DOHH2 (cell line): ENCODE measurements around the gene DMD.

Experiments
- H3F3A ChIP-seq: fragments of 200-600 bp; sonication (generic), shearing (Covaris generic); 2 replicates; pipeline ENCODE4 v1.6.0; 2016; ENCODE audit warnings: antibody characterized with exemption, mild to moderate bottlenecking; ENCODE audit not compliant: control insufficient read depth, insufficient read depth
- H3K27ac ChIP-seq: fragments of 200-600 bp; sonication (generic); 2 replicates; pipeline ENCODE4 v1.5.1; 2014; ENCODE audit warnings: low read depth, mild to moderate bottlenecking, low read length, moderate library complexity
- H3K27me3 ChIP-seq: fragments of 200-600 bp; sonication (generic); 2 replicates; pipeline ENCODE4 v1.6.1; 2014; ENCODE audit warnings: mild to moderate bottlenecking, low read length, mixed read lengths; ENCODE audit not compliant: control insufficient read depth
- H3K36me3 ChIP-seq: fragments of 200-600 bp; sonication (generic); 2 replicates; pipeline ENCODE4 v1.6.1; 2014; ENCODE audit warnings: mild to moderate bottlenecking, low read length, moderate library complexity, mixed read lengths; ENCODE audit not compliant: control insufficient read depth
- H3K4me1 ChIP-seq: fragments of 200-600 bp; sonication (generic); 2 replicates; pipeline ENCODE4 v1.6.1; 2014; ENCODE audit warnings: mild to moderate bottlenecking, low read length, mixed read lengths; ENCODE audit not compliant: control insufficient read depth
- H3K4me2 ChIP-seq: fragments of 200-600 bp; sonication (generic); 2 replicates; pipeline ENCODE4 v1.6.0; 2014; ENCODE audit warnings: mild to moderate bottlenecking, low read length, moderate library complexity
- H3K4me3 ChIP-seq: fragments of 200-600 bp; sonication (generic); 2 replicates; pipeline ENCODE4 v1.5.1; 2014; ENCODE audit warnings: mild to moderate bottlenecking, low read length, mixed read lengths
- H3K79me2 ChIP-seq: fragments of 200-600 bp; sonication (generic); 2 replicates; pipeline ENCODE4 v1.6.1; 2014; ENCODE audit warnings: mild to moderate bottlenecking, low read length, mixed read lengths; ENCODE audit not compliant: control insufficient read depth
- H3K9me2 ChIP-seq: fragments of 200-600 bp; sonication (generic); replicated peaks from 2 replicates; pipeline ENCODE4 v1.6.1; 2014; ENCODE audit warnings: mild to moderate bottlenecking, low read length, mixed read lengths; ENCODE audit not compliant: control insufficient read depth
- H3K9me3 ChIP-seq: fragments of 200-600 bp; sonication (generic); 2 replicates; pipeline ENCODE4 v1.6.1; 2014; ENCODE audit warnings: antibody characterized with exemption, low read length, mixed read lengths; ENCODE audit not compliant: control insufficient read depth, insufficient read depth
- H4K20me1 ChIP-seq: fragments of 200-600 bp; sonication (generic); 2 replicates; pipeline ENCODE4 v1.6.0; 2014; ENCODE audit warnings: low read depth, mild to moderate bottlenecking, antibody characterized with exemption, low read length, moderate library complexity; ENCODE audit not compliant: control insufficient read depth, insufficient read depth
- CTCF ChIP-seq: fragments of 200-600 bp; sonication (generic); IDR thresholded peaks from one replicate; pipeline ENCODE4 v1.5.1; 2014; ENCODE audit warnings: antibody characterized with exemption, mild to moderate bottlenecking, low read depth, low read length; ENCODE audit not compliant: poor library complexity, severe bottlenecking
- EZH2phosphoT487 ChIP-seq: fragments of 200-600 bp; sonication (generic); IDR thresholded peaks from 2 replicates; pipeline ENCODE4 v1.6.1; 2017; ENCODE audit warnings: borderline replicate concordance, mild to moderate bottlenecking, antibody characterized with exemption, low read length, moderate library complexity, mixed read lengths

DMD gene

GRCh38 chrX:31302573-31303075, 1908.7 kb downstream of the DMD start:
- Histone ChIP-seq H3K27me3 (no peaks in the 10 kb centered on the region), H3K4me1 (no peaks in the 10 kb centered on the region), H3K36me3 (no peaks in the 10 kb centered on the region), H4K20me1 (no peaks in the 10 kb centered on the region), H3K9me3 (no peaks in the 10 kb centered on the region), H3K79me2 (no peaks in the 10 kb centered on the region), H3K27ac (no peak overlapping the region), H3F3A (no peaks in the 10 kb centered on the region), H3K4me3 (no peak overlapping the region), H3K9me2 (no peaks in the 10 kb centered on the region), H3K4me2 (no peak overlapping the region)
- TF ChIP-seq EZH2phosphoT487 (no peak), CTCF (no peak)

- Histone ChIP-seq H3K9me3 (no peaks in the 10 kb centered on the region), H3K4me1 (no peaks in the 10 kb centered on the region), H3K9me2 (no peaks in the 10 kb centered on the region), H3F3A (no peaks in the 10 kb centered on the region), H4K20me1 (no peaks in the 10 kb centered on the region), H3K4me3 (no peak overlapping the region), H3K79me2 (no peaks in the 10 kb centered on the region), H3K27ac (no peak overlapping the region), H3K27me3 (no peaks in the 10 kb centered on the region), H3K36me3 (no peaks in the 10 kb centered on the region), H3K4me2 (no peak overlapping the region)
- TF ChIP-seq CTCF (no peak), EZH2phosphoT487 (no peak)
These were observed 1909.4 kb downstream of the DMD start for GRCh38 chrX:31301941-31302340.

- TF ChIP-seq EZH2phosphoT487 = no peak
- TF ChIP-seq CTCF = no peak
- H3K36me3 ChIP-seq = no peaks in the 10 kb centered on the region
- H3K27me3 ChIP-seq = no peaks in the 10 kb centered on the region
- H3F3A ChIP-seq = no peaks in the 10 kb centered on the region
- H3K9me2 ChIP-seq = no peaks in the 10 kb centered on the region
- no peaks in the 10 kb centered on the region for H4K20me1 ChIP-seq
- no peaks in the 10 kb centered on the region for H3K79me2 ChIP-seq
- H3K9me3 ChIP-seq = no peaks in the 10 kb centered on the region
- H3K4me1 ChIP-seq = no peaks in the 10 kb centered on the region
- no peak overlapping the region for H3K4me3 ChIP-seq
- no peak overlapping the region for H3K27ac ChIP-seq
- no peak overlapping the region for H3K4me2 ChIP-seq
These were observed 1910.1 kb downstream of the DMD start for GRCh38 chrX:31301203-31301602.
